A549 treated with ZK216348 at 1 μM for 4 hours (cell line): ENCODE measurements around the gene PRICKLE1. TPM values are rescaled to one million over a fixed set of nuclear protein-coding genes. Genes with fewer than 3 reads are reported as not detected.

Experiments
- total RNA-seq: library from RNA; stranded (reverse); fragments of 200-300 nt; extraction: Qiagen RNA extraction; gene quantifications from 5 replicates; pipeline ENCODE4 v1.2.3, GENCODE V29; 2022; ENCODE audit warnings: low read depth

The PRICKLE1 gene
- 0.58 to 1.4 TPM (median 0.91 TPM) in 5 replicates for total RNA-seq

GRCh38 chr12:42589465-42590329, at the start of gene PRICKLE1:
Gene PRICKLE1 (minus strand): TSS chr12:42589746. CDS start chr12:42472516, 117,230 bp downstream.

